HCEC 1CT (cell line): ENCODE measurements around the gene SDHA.
A peak's percentile ranks its signal among the peaks of the same experiment; 100 is the strongest.

ENCODE experiments used
- DNase-seq: peaks from one replicate; pipeline ENCODE4 v3.0.0-alpha.2; 2017

SDHA gene

GRCh38 chr5:186091-187041 lies 31.8 kb upstream of the SDHA start:
- DNase-seq: no peak

GRCh38 chr5:187042-187431 lies 31.1 kb upstream of the SDHA start:
- no peak for DNase-seq

- no peak for DNase-seq
Observed at GRCh38 chr5:187617-188451, 30.3 kb upstream of the SDHA start.

GRCh38 chr5:188488-189481 lies 29.3 kb upstream of the SDHA start:
- peak; percentile 72 for DNase-seq

GRCh38 chr5:189486-189885 lies 28.6 kb upstream of the SDHA start:
- DNase-seq: no peak

- no peak for DNase-seq
Observed at GRCh38 chr5:189976-190365, 28.1 kb upstream of the SDHA start.

GRCh38 chr5:190366-191035 lies 27.6 kb upstream of the SDHA start:
- DNase-seq: no peak

- DNase-seq: no peak
Observed at GRCh38 chr5:191036-191948, 26.8 kb upstream of the SDHA start, which contains the start of gene LRRC14B. Gene LRRC14B (plus strand): TSS chr5:191495. CDS start chr5:191539, 44 bp downstream.

- DNase-seq: no peak
Observed at GRCh38 chr5:191949-192690, 26.0 kb upstream of the SDHA start.

- no peak for DNase-seq
Observed at GRCh38 chr5:192691-192969, 25.5 kb upstream of the SDHA start.

- DNase-seq: no peak
Observed at GRCh38 chr5:192970-193831, 24.9 kb upstream of the SDHA start.

- no peak for DNase-seq
Observed at GRCh38 chr5:194102-194501, 24.0 kb upstream of the SDHA start.

- DNase-seq: no peak
Observed at GRCh38 chr5:194603-195209, 23.4 kb upstream of the SDHA start.

GRCh38 chr5:195401-196160 lies 22.5 kb upstream of the SDHA start:
- DNase-seq: no peak

GRCh38 chr5:196350-196749 lies 21.8 kb upstream of the SDHA start:
- no peak for DNase-seq

GRCh38 chr5:197031-197430 lies 21.1 kb upstream of the SDHA start:
- peak; percentile 23 for DNase-seq

GRCh38 chr5:197892-198489 lies 20.1 kb upstream of the SDHA start:
- DNase-seq: no peak
